Activated CD8-positive, alpha-beta T cell treated with anti-CD3 and anti-CD28 coated beads, Interleukin-2, amount 10 ng/mL, durations not matched to agents 7 days and 5 days (primary cell): Measurements from ENCODE around the gene LTK. TPM values are rescaled to one million over a fixed set of nuclear protein-coding genes. Genes with fewer than 3 reads are reported as not detected.

ENCODE experiments used
- ATAC-seq: fragments of 150-1000 bp; cut with Tn5 transposase; one replicate; pipeline ENCODE4 v1.10.0; 2021; ENCODE audit warnings: moderate library complexity
- CTCF ChIA-PET: fragments of 350-600 bp; sonication (Branson Sonifier 250); formaldehyde crosslinking; loops from one replicate; lab custom pipeline; 2021; ENCODE audit warnings: antibody characterized with exemption; lab: Charles Lee
- POLR2A ChIA-PET: fragments of 350-600 bp; sonication (Branson Sonifier 250); formaldehyde crosslinking; loops from one replicate; lab custom pipeline; 2021; ENCODE audit warnings: antibody characterized with exemption; lab: Charles Lee
- DNase-seq: peaks from one replicate; pipeline ENCODE4 v3.0.0-alpha.2; 2020
- H3K27ac Mint-ChIP-seq: one replicate; pipeline ENCODE4 v1.8.0; 2021; ENCODE audit warnings: mild to moderate bottlenecking, mixed read lengths
- H3K27me3 Mint-ChIP-seq: one replicate; pipeline ENCODE4 v1.8.0; 2021; ENCODE audit warnings: low read depth, mixed read lengths
- H3K36me3 Mint-ChIP-seq: one replicate; pipeline ENCODE4 v1.8.0; 2021; ENCODE audit warnings: low read depth, mixed read lengths
- H3K4me1 Mint-ChIP-seq: one replicate; pipeline ENCODE4 v1.8.0; 2021; ENCODE audit warnings: low read depth, mixed read lengths
- H3K4me3 Mint-ChIP-seq: one replicate; pipeline ENCODE4 v1.8.0; 2021; ENCODE audit warnings: mild to moderate bottlenecking, mixed read lengths
- H3K9me3 Mint-ChIP-seq: one replicate; pipeline ENCODE4 v1.8.0; 2022; ENCODE audit warnings: mixed read lengths; ENCODE audit not compliant: insufficient read depth
- total RNA-seq, 2 experiments: library from RNA; stranded (reverse); gene quantifications; one replicate each; pipeline ENCODE4 v1.2.3, GENCODE V29; 2021

LTK gene
- total RNA-seq, 2 experiments from 2014 or later: 0.21 TPM

DNA sequence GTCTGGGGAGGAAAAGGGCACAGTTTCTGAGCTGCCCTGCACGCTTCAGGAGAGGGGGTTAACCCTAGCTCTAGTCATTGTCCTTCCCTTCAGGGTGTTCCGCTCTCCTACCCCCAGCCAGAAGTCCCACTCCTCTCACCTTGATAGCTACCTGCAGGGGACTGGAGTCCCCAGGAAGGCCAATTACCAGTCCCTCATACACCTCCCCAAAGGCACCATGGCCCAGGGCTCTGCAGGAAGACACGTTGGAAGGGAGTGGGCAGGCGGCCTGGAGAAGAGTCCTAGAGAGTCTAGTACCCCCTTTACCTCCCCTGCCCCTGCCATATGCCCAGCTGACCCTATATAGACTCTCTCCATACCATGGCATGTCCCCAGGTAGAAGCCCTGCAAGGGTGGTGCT lies 7.9 kb downstream of the LTK start:
- ChIA-PET POLR2A (no interaction called here), CTCF (interaction anchor here (0.6 to 3.6 kb wide), 3 partner anchors 30 to 41 kb away, joined by 3 to 25 read pairs (median 3); no protein-coding TSS in a partner anchor)
- Mint-ChIP-seq H3K27ac (no peak overlapping the region), H3K4me1 (peaks cover 28% of the 10 kb centered on the region), H3K4me3 (no peak overlapping the region), H3K36me3 (no peaks in the 10 kb centered on the region), H3K9me3 (no peaks in the 10 kb centered on the region), H3K27me3 (peaks cover 55% of the 10 kb centered on the region)
- ATAC-seq (no peak), DNase-seq (no peak)

DNA sequence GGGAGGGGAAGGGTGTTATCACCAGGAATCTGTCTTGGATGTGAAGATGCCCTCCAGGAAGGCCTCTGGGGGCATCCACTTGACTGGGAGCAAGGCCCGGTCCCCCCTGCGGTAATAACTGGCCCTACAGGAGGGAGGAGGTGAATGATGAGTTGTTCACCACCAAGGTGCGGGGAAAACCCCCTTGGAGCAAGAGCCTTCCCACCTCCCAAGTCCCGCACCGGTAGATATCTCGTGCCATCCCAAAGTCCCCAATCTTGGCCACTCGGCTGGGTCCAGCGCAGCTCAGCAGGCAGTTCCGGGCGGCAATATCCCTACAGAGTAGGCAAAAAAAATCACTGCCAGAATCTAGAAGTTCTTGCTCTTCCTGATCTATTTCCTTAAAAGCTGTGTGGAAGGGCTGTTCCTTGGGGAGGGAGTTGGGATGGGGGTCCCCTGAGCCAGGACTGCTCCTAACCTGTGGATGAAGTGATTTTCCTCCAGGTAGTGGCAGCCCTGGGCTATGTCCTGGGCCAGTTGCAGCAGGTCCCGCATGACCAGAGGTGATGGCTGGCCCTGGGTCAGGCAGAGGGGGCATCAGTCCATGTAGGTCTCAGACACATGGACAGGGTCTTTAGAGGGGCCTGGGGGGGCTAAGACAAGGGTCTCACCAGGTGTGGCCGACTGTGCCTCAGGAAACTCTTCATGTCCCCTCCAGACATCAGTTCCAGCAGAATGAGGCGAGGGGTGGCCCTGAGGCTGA lies 8.7 kb downstream of the LTK start:
- DNase-seq (no peak), ATAC-seq (no peak)
- Mint-ChIP-seq H3K9me3 (no peaks in the 10 kb centered on the region), H3K4me1 (peaks cover 32% of the 10 kb centered on the region), H3K4me3 (no peak overlapping the region), H3K36me3 (no peaks in the 10 kb centered on the region), H3K27me3 (peaks cover 52% of the 10 kb centered on the region), H3K27ac (no peak overlapping the region)
- CTCF ChIA-PET: interaction anchor here (3.6 kb wide), 1 partner anchor 40 kb away, joined by 25 read pairs; no protein-coding TSS in a partner anchor
- POLR2A ChIA-PET: no interaction called here

DNA sequence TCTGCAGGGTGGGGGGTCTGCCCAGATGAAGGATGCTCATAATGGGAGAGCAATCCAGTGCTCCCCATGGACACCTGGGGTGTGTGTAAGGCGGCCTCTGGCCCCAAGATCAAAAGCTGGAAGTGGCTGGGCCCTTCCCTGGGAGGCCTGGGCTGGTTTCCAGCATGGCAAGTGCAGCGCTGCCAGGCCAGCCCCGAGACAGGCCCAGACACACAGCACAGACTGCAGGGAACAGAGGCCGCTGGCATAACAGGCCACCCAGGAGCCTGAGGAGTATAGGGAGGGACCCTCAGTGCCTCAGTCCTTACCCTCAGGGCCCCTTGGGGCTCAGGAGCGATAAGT lies 10.0 kb downstream of the LTK start:
- H3K4me1 Mint-ChIP-seq: peaks cover 32% of the 10 kb centered on the region
- H3K9me3 Mint-ChIP-seq: no peaks in the 10 kb centered on the region
- no peak overlapping the region for H3K27ac Mint-ChIP-seq
- no peak for DNase-seq
- ChIA-PET CTCF (interaction anchor here (1.0 to 1.2 kb wide), 2 partner anchors 10 to 37 kb away, joined by 4 to 6 read pairs; partner anchors contain the start of gene ITPKA), POLR2A (no interaction called here)
- H3K4me3 Mint-ChIP-seq: no peak overlapping the region
- no peak for ATAC-seq
- peaks cover 58% of the 10 kb centered on the region for H3K27me3 Mint-ChIP-seq
- no peaks in the 10 kb centered on the region for H3K36me3 Mint-ChIP-seq

DNA sequence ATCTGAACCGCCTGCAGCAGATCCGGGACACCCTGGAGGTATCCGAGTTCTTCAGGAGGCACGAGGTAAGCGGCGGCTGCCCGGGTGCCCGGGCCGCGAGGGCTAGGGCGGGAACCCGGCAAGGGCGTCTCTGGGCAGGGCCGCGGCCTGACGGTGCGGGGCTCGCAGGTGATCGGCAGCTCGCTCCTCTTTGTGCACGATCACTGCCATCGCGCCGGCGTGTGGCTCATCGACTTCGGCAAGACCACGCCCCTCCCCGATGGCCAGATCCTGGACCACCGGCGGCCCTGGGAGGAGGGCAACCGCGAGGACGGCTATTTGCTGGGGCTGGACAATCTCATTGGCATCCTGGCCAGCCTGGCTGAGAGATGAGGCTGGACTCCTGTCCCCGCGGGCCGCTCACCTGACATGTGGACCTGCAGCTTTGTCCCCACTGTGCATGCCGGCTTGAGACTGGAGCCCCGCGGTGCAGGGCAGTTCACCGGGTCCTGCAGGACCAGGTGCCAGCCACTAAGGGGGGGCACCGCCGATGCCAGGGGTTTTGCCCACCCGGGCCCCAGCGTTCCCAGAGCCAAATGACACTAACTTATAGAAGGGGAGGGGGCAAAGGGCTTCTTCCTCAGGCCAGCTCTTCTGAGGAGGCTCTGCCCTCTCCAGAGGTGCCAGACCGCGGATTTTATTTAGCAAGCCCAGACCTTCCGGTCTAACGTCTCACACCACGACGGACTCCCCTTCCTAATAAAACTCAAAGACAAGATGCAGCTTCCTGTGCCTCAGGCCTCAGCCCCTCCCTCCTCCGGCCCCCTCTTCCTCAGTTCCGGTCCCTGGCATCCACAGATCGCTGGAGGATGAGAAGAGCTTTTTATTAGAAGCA lies 10.6 kb downstream of the LTK start:
- Mint-ChIP-seq H3K4me1 (peaks cover 32% of the 10 kb centered on the region), H3K27ac (no peak overlapping the region), H3K36me3 (no peaks in the 10 kb centered on the region), H3K4me3 (peak overlapping the region; percentile 55), H3K9me3 (no peaks in the 10 kb centered on the region), H3K27me3 (peaks cover 62% of the 10 kb centered on the region)
- no peak for DNase-seq
- POLR2A ChIA-PET: no interaction called here
- peak; percentile 35 for ATAC-seq
- CTCF ChIA-PET: interaction anchor here (1.0 to 1.2 kb wide), 2 partner anchors 10 to 36 kb away, joined by 4 to 6 read pairs; partner anchors contain the start of gene ITPKA

DNA sequence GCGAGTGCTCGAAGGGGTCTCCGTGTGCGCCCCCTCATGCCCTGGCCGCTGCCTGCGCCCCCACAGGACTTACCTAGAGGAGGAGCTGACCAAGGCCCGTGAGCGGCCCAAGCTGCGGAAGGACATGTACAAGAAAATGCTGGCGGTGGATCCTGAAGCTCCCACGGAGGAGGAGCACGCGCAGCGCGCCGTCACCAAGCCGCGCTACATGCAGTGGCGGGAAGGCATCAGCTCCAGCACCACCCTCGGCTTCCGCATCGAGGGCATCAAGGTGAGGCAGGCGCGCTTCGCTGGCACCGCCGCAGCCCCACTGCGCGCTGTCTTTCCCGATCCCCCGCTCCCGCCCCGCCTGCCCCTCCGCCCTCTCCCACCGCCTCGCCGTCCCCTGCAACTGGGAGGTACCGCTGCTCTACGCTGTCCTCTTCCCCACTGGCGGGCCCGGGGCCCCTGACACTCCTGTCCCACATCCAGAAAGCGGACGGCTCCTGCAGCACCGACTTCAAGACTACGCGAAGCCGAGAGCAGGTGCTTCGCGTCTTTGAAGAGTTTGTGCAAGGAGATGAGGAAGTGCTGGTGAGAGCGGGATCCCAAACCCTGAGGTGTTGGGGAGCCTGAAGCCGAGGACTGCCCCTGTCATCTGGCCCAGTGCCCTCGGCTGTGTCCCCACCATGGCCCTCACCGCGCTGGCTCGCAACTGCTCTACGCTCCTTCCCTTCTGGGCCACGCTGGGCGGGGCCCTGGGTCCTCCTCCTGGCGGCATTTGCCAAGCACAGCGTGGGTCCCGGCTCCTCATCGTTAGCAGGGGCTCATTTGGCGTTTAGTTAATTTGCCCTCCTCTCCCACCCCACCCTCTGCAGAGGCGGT lies 11.5 kb downstream of the LTK start:
- ATAC-seq (peak; percentile 65), DNase-seq (peak; percentile 48)
- Mint-ChIP-seq H3K27me3 (peaks cover 70% of the 10 kb centered on the region), H3K4me3 (peak overlapping the region; percentile 55), H3K9me3 (no peaks in the 10 kb centered on the region), H3K4me1 (peaks cover 32% of the 10 kb centered on the region), H3K36me3 (no peaks in the 10 kb centered on the region), H3K27ac (no peak overlapping the region)
- POLR2A ChIA-PET: no interaction called here
- CTCF ChIA-PET: interaction anchor here (1.0 to 1.1 kb wide), 2 partner anchors 36 to 60 kb away, joined by 3 to 6 read pairs; no protein-coding TSS in a partner anchor

DNA sequence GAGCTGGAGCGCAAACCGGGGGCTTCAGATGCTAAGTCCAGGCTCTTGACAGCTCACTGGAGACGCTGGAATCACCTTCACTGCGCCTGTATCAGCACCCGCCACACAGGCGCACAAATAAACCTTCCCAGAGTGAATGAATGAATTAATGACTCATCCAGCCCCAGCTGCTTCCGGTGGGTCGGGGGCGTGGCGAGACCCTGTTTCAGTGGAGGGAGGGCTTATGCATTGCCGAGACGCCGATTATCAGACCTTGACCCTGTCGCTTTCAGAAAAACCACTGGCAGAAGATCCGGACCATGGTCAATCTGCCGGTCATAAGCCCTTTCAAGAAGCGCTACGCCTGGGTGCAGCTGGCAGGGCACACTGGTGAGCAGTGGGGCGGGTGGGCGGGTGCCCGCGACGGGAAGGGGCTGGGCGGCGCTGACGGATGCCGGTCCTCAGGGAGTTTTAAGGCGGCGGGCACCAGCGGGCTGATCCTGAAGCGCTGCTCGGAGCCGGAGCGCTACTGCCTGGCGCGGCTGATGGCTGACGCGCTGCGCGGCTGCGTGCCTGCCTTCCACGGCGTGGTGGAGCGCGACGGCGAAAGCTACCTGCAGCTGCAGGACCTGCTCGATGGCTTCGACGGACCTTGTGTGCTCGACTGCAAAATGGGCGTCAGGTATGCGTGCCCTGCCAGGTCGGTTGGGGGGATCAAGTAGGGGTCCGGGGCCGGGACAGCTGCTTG lies 12.3 kb downstream of the LTK start:
- DNase-seq (peak; percentile 42), ATAC-seq (peak; percentile 50)
- peaks cover 78% of the 10 kb centered on the region for H3K27me3 Mint-ChIP-seq
- no peaks in the 10 kb centered on the region for H3K9me3 Mint-ChIP-seq
- POLR2A ChIA-PET: no interaction called here
- H3K36me3 Mint-ChIP-seq: no peaks in the 10 kb centered on the region
- peaks cover 32% of the 10 kb centered on the region for H3K4me1 Mint-ChIP-seq
- H3K27ac Mint-ChIP-seq: no peak overlapping the region
- H3K4me3 Mint-ChIP-seq: peak overlapping the region; percentile 55
- CTCF ChIA-PET: interaction anchor here (1.1 kb wide), 1 partner anchor 61 kb away, joined by 3 read pairs; no protein-coding TSS in a partner anchor

DNA sequence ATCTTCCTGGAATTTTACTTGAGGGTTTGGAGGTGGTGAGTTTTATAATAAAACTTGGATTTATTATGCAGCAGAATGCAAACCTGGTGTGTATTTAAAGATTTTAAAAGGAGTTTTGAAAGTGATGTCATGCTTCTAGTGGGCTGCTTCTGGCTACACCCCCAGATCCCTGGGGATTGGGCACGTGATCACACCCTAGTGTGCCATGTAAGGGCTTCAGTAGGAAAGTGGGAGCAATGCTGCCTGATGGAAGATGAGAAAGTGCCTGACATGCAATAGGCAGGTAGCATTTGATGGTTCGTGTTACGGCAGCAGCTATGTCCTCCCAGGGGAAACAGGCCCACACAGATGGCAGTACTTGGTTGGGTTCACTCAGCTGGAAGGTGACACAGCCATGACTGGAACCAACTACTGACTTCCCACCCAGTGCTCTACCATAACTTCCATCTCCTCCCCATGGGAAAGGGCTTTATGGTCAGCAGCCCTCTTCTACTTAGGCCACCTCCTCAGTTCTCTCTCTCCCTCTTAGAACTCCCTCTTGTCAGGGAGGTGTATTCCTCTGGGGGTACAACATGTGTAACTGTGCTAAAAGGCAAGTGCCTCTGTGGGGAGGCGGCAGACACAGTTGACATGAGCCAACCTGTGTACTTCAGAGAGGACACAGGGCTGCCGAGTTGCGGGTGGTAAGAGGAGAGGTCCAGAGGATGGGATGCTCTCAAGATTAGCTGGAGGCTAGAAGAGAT lies 14.3 kb downstream of the LTK start:
- no peak overlapping the region for H3K4me3 Mint-ChIP-seq

DNA sequence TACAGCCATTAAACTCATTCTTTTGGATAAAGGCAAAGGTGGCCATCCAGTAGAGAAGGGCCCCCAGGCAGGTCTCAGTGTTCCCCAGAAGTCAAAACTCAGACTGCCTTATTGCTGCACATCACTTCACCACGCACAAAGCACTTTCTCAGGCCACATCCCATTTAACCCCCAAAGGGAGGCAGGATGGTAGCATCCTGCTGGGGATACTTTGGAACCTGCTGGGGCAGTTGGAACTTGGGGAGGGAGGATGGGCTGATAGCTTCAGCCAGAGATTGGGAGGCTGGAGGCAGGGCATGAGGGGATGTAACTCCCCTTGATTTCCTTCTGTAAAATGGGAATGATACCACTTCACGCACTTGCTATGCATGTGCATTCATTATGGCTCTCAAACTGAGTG lies 15.0 kb downstream of the LTK start:
- ChIA-PET POLR2A (no interaction called here), CTCF (no interaction called here)
- Mint-ChIP-seq H3K9me3 (no peaks in the 10 kb centered on the region), H3K27me3 (peaks cover 74% of the 10 kb centered on the region), H3K27ac (no peak overlapping the region), H3K4me1 (peaks cover 38% of the 10 kb centered on the region), H3K36me3 (no peaks in the 10 kb centered on the region), H3K4me3 (no peak overlapping the region)
- no peak for ATAC-seq
- no peak for DNase-seq

More for the DNA sequence above, 14.3 kb downstream of the LTK start:
- DNase-seq (no peak), ATAC-seq (no peak)
- Mint-ChIP-seq H3K27me3 (peaks cover 76% of the 10 kb centered on the region), H3K4me1 (peaks cover 39% of the 10 kb centered on the region), H3K27ac (no peak overlapping the region), H3K9me3 (no peaks in the 10 kb centered on the region), H3K36me3 (no peaks in the 10 kb centered on the region)
- ChIA-PET CTCF (interaction anchor here (0.8 kb wide), 1 partner anchor 33 kb away, joined by 3 read pairs; no protein-coding TSS in a partner anchor), POLR2A (no interaction called here)

DNA sequence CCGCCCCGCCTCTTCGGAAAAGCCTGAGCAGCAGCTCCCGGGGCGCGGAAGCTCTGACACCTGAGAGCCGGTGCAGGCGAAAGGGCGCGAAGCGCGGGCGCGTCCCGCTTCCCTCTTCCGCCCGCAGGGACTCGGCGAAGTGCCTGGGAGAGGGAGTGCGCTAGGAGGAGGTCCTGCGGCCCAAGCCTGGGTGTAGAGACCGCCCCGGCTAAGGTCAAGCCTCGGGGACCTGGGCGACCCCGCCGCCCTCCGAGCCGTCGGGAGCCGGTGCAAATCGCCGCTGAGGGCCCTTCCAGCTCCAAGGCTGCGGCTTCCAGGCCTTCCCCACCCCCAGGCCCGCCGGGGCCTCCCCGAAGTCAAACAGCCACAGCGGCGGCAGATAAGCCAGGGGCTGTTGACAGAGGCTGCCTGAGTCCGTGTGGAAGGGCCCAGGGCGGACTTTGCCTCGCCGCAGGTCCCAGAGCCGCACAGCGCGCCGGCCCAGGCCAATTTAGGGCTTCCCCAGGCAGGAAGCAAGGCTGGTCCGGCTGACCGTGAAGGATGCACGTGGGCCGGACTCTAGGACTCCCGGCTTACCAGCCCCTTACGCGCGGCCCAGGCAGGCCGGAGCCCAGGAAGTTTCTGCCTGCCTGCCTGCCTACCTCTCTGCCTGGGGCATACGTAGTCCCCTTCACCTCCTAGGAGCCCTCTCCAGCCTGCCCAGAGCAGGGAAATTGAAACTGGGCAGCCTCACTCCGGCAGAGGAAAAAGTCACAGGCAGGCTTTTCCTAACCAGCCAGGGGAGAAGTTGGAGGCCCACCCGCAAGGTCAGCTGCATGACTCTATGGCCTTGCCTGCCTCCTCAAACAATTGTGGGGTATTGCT lies 17.7 kb downstream of the LTK start:
- CTCF ChIA-PET: interaction anchor here (0.9 kb wide), 1 partner anchor 30 kb away, joined by 3 read pairs; no protein-coding TSS in a partner anchor
- no peaks in the 10 kb centered on the region for H3K36me3 Mint-ChIP-seq
- peak overlapping the region; percentile 22 for H3K4me3 Mint-ChIP-seq
- no peak overlapping the region for H3K27ac Mint-ChIP-seq
- no peak for DNase-seq
- POLR2A ChIA-PET: no interaction called here
- ATAC-seq: no peak
- peaks cover 32% of the 10 kb centered on the region for H3K4me1 Mint-ChIP-seq
- no peaks in the 10 kb centered on the region for H3K9me3 Mint-ChIP-seq
- peaks cover 63% of the 10 kb centered on the region for H3K27me3 Mint-ChIP-seq
